T1000 (cell line): Measurements from ENCODE around the gene RRM1.
A peak's percentile ranks its signal among the peaks of the same experiment; 100 is the strongest.

Experiments used
- DNase-seq: peaks from one replicate; lab custom pipeline; 2025; ENCODE audit warnings: mixed read lengths; lab: John Stamatoyannopoulos, UW

RRM1 gene

GRCh38 chr11:4187055-4187988, 92.7 kb downstream of the RRM1 start:
- peak; percentile 76 for DNase-seq
